NCI-H2196 treated with DMSO at 0.1 percent for 48 hours (cell line): ENCODE data around the gene PPFIBP2.

Source experiments
- DNase-seq: peaks from one replicate; lab custom pipeline; 2025; ENCODE audit not compliant: unreplicated experiment; lab: John Stamatoyannopoulos, UW

The PPFIBP2 gene

GRCh38 chr11:7513234-7514098 lies at the start of gene PPFIBP2:
PPFIBP2 (plus strand) TSS chr11:7513999; CDS start chr11:7549476, 35,477 bp downstream.
- DNase-seq = peak; percentile 84

GRCh38 chr11:7467652-7468051 lies 46.1 kb upstream of the PPFIBP2 start:
- DNase-seq = no peak

- DNase-seq = no peak
Observed at GRCh38 chr11:7469351-7469865, 44.4 kb upstream of the PPFIBP2 start.

GRCh38 chr11:7471071-7471470 lies 42.7 kb upstream of the PPFIBP2 start:
- DNase-seq = no peak

- no peak for DNase-seq
Observed at GRCh38 chr11:7473717-7474116, 40.1 kb upstream of the PPFIBP2 start.

- no peak for DNase-seq
Observed at GRCh38 chr11:7480113-7480512, 33.7 kb upstream of the PPFIBP2 start.

GRCh38 chr11:7484131-7484530 lies 29.7 kb upstream of the PPFIBP2 start:
- DNase-seq = no peak

GRCh38 chr11:7484645-7485044 lies 29.2 kb upstream of the PPFIBP2 start:
- no peak for DNase-seq

GRCh38 chr11:7485186-7486097 lies 28.4 kb upstream of the PPFIBP2 start, which contains the start of gene OLFML1:
OLFML1 (plus strand) TSS chr11:7485506; CDS start chr11:7485876, 370 bp downstream.
- no peak for DNase-seq

GRCh38 chr11:7486098-7486780 lies 27.6 kb upstream of the PPFIBP2 start:
- DNase-seq = no peak

GRCh38 chr11:7486781-7487140 lies 27.0 kb upstream of the PPFIBP2 start:
- DNase-seq = no peak

GRCh38 chr11:7487360-7487759 lies 26.4 kb upstream of the PPFIBP2 start:
- no peak for DNase-seq

GRCh38 chr11:7488681-7489080 lies 25.1 kb upstream of the PPFIBP2 start:
- DNase-seq = no peak

- DNase-seq = no peak
Observed at GRCh38 chr11:7489376-7489775, 24.4 kb upstream of the PPFIBP2 start.

GRCh38 chr11:7490054-7490453 lies 23.7 kb upstream of the PPFIBP2 start:
- DNase-seq = no peak

- DNase-seq = no peak
Observed at GRCh38 chr11:7490535-7490934, 23.3 kb upstream of the PPFIBP2 start.

- DNase-seq = no peak
Observed at GRCh38 chr11:7492253-7492652, 21.5 kb upstream of the PPFIBP2 start.

GRCh38 chr11:7493670-7494069 lies 20.1 kb upstream of the PPFIBP2 start:
- DNase-seq = no peak

GRCh38 chr11:7494086-7494745 lies 19.6 kb upstream of the PPFIBP2 start:
- no peak for DNase-seq

- no peak for DNase-seq
Observed at GRCh38 chr11:7495882-7496551, 17.8 kb upstream of the PPFIBP2 start.
